Measurements from ENCODE around the gene MEI1.
"Not testable (repeated sequence)": the region's sequence is repeated elsewhere in the genome, so short reads cannot be mapped to it uniquely, and the experiment has no call there.

DNA sequence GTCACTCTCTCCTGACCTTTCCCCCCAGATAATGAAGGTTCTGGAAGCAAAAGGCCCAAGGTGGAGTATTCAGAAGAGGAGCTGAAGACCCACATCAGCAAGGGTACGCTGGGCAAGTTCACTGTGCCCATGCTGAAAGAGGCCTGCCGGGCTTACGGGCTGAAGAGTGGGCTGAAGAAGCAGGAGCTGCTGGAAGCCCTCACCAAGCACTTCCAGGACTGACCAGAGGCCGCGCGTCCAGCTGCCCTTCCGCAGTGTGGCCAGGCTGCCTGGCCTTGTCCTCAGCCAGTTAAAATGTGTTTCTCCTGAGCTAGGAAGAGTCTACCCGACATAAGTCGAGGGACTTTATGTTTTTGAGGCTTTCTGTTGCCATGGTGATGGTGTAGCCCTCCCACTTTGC lies 35.7 kb upstream of the MEI1 start:
- TF ChIP-seq EP300, POLR2AphosphoS5 (IDR thresholded peaks at IDR 0.05): not testable (repeated sequence)

Measured in esophagus muscularis mucosa (tissue), 3 donors.